RWPE2 (cell line): ENCODE measurements around the gene PMIS2.

Source experiments
- ATAC-seq: fragments of 200-7000 bp; cut with Tn5 transposase; 3 replicates; pipeline ENCODE4 v1.9.1; 2021; ENCODE audit warnings: low read depth
- DNase-seq: peaks from one replicate; pipeline ENCODE4 v3.0.0-alpha.2; 2020; ENCODE audit warnings: low spot score
- H3K27ac ChIP-seq: fragments of 450-650 bp; 2 replicates; pipeline ENCODE4 v1.5.1; 2017; ENCODE audit warnings: mild to moderate bottlenecking; ENCODE audit not compliant: poor library complexity, severe bottlenecking
- H3K27me3 ChIP-seq: fragments of 250-450 bp; sonication (Bioruptor Pico); 2 replicates; pipeline ENCODE4 v1.5.1; 2021; ENCODE audit warnings: mild to moderate bottlenecking, moderate library complexity; ENCODE audit not compliant: insufficient read depth, poor library complexity, severe bottlenecking
- H3K36me3 ChIP-seq: fragments of 250-450 bp; sonication (Bioruptor Pico); 2 replicates; pipeline ENCODE4 v1.5.1; 2020; ENCODE audit warnings: low read depth, mild to moderate bottlenecking, moderate library complexity
- H3K4me1 ChIP-seq: fragments of 250-450 bp; sonication (Bioruptor Pico); 2 replicates; pipeline ENCODE4 v1.5.1; 2021; ENCODE audit warnings: mild to moderate bottlenecking, moderate library complexity; ENCODE audit not compliant: insufficient read depth, poor library complexity, severe bottlenecking
- H3K4me3 ChIP-seq: fragments of 250-450 bp; sonication (Bioruptor Pico); 2 replicates; pipeline ENCODE4 v1.5.1; 2021; ENCODE audit warnings: mild to moderate bottlenecking, moderate library complexity; ENCODE audit not compliant: severe bottlenecking
- H3K9me3 ChIP-seq: fragments of 250-450 bp; sonication (Bioruptor Pico); 2 replicates; pipeline ENCODE4 v1.5.1; 2021; ENCODE audit warnings: mild to moderate bottlenecking, moderate library complexity; ENCODE audit not compliant: severe bottlenecking
- CTCF ChIP-seq: fragments of 450-650 bp; IDR thresholded peaks from one replicate; pipeline ENCODE4 v1.5.1; 2017; ENCODE audit warnings: mild to moderate bottlenecking, moderate library complexity; ENCODE audit not compliant: poor library complexity, severe bottlenecking

The PMIS2 gene

GRCh38 chr19:35608251-35608650, 22.3 kb downstream of the PMIS2 start:
- H3K27me3 ChIP-seq = no peaks in the 10 kb centered on the region
- ATAC-seq (no peak), DNase-seq (no peak)

GRCh38 chr19:35609851-35610353, 23.9 kb downstream of the PMIS2 start:
- DNase-seq (no peak), ATAC-seq (no peak)
- Histone ChIP-seq H3K4me1 (peaks cover 4% of the 10 kb centered on the region), H3K9me3 (peaks cover 5% of the 10 kb centered on the region), H3K36me3 (peaks cover 7% of the 10 kb centered on the region; the same call in 1 of the 2 replicates), H3K4me3 (no peak overlapping the region), H3K27me3 (no peaks in the 10 kb centered on the region), H3K27ac (no peak overlapping the region)
- no peak for TF ChIP-seq CTCF

More at GRCh38 chr19:35608251-35608650, 22.3 kb downstream of the PMIS2 start:
- Histone ChIP-seq H3K27ac (no peak overlapping the region), H3K4me1 (peaks cover 4% of the 10 kb centered on the region), H3K4me3 (no peak overlapping the region), H3K36me3 (no peaks in the 10 kb centered on the region), H3K9me3 (peaks cover 5% of the 10 kb centered on the region)
- no peak for TF ChIP-seq CTCF

- Histone ChIP-seq H3K27ac (no peak overlapping the region), H3K4me1 (peaks cover 4% of the 10 kb centered on the region), H3K27me3 (no peaks in the 10 kb centered on the region), H3K4me3 (peak overlapping the region; percentile 96), H3K9me3 (peaks cover 2% of the 10 kb centered on the region), H3K36me3 (peaks cover 21% of the 10 kb centered on the region)
- ATAC-seq (no peak), DNase-seq (no peak)
- no peak for TF ChIP-seq CTCF
These were observed 26.2 kb downstream of the PMIS2 start for GRCh38 chr19:35612224-35612558.

GRCh38 chr19:35612559-35613321, 26.8 kb downstream of the PMIS2 start, which contains the start of gene HAUS5:
TSS of gene HAUS5 (plus strand) at chr19:35612735. CDS start at chr19:35612795, 60 bp downstream.
- peaks cover 21% of the 10 kb centered on the region for H3K36me3 ChIP-seq
- peak; percentile 95 for ATAC-seq
- TF ChIP-seq CTCF = no peak
- H3K4me1 ChIP-seq = peaks cover 4% of the 10 kb centered on the region
- no peaks in the 10 kb centered on the region for H3K27me3 ChIP-seq
- H3K4me3 ChIP-seq = peak within 1 kb of the TSS; percentile 96
- H3K27ac ChIP-seq = peak within 1 kb of the TSS; percentile 23
- DNase-seq = peak; percentile 85
- H3K9me3 ChIP-seq = no peaks in the 10 kb centered on the region

GRCh38 chr19:35613574-35613973, 27.6 kb downstream of the PMIS2 start:
- peaks cover 4% of the 10 kb centered on the region for H3K4me1 ChIP-seq
- DNase-seq (no peak), ATAC-seq (no peak)
- no peak for TF ChIP-seq CTCF
- no peak overlapping the region for H3K4me3 ChIP-seq
- H3K36me3 ChIP-seq = peaks cover 21% of the 10 kb centered on the region
- no peaks in the 10 kb centered on the region for H3K9me3 ChIP-seq
- H3K27ac ChIP-seq = no peak overlapping the region
- no peaks in the 10 kb centered on the region for H3K27me3 ChIP-seq
